Loucy (cell line): ENCODE measurements around the gene MTMR8.

Experiments
- H2AFZ ChIP-seq: fragments of 200-600 bp; sonication (generic); 2 replicates; pipeline ENCODE4 v1.6.0; 2016; ENCODE audit warnings: antibody characterized with exemption, mild to moderate bottlenecking, low read length, moderate library complexity
- H3F3A ChIP-seq: fragments of 200-600 bp; 2 replicates; pipeline ENCODE4 v1.6.0; 2016; ENCODE audit warnings: antibody characterized with exemption, low read depth, mild to moderate bottlenecking
- H3K27me3 ChIP-seq: fragments of 200-600 bp; sonication (generic); 2 replicates; pipeline ENCODE4 v1.6.1; 2014; ENCODE audit warnings: low read length, mild to moderate bottlenecking; ENCODE audit not compliant: insufficient read depth, poor library complexity, severe bottlenecking
- H3K36me3 ChIP-seq: fragments of 200-600 bp; sonication (generic); 2 replicates; pipeline ENCODE4 v1.6.1; 2016; ENCODE audit warnings: low read length; ENCODE audit not compliant: insufficient read depth
- H3K4me1 ChIP-seq: fragments of 200-600 bp; sonication (generic); 2 replicates; pipeline ENCODE4 v1.5.1; 2014; ENCODE audit warnings: low read length, mild to moderate bottlenecking; ENCODE audit not compliant: insufficient read depth, poor library complexity, severe bottlenecking
- H3K4me2 ChIP-seq: fragments of 200-600 bp; sonication (generic); 2 replicates; pipeline ENCODE4 v1.6.0; 2014; ENCODE audit warnings: antibody characterized with exemption, low read length, low read depth, mild to moderate bottlenecking; ENCODE audit not compliant: poor library complexity, severe bottlenecking
- H3K4me3 ChIP-seq: fragments of 200-600 bp; sonication (generic); 2 replicates; pipeline ENCODE4 v1.5.1; 2014; ENCODE audit warnings: low read length, mild to moderate bottlenecking, mixed read lengths; ENCODE audit not compliant: poor library complexity, severe bottlenecking
- H3K79me2 ChIP-seq: fragments of 200-600 bp; sonication (generic); 2 replicates; pipeline ENCODE4 v1.6.1; 2014; ENCODE audit warnings: low read length; ENCODE audit not compliant: insufficient read depth
- H3K9ac ChIP-seq: fragments of 200-600 bp; sonication (generic); 2 replicates; pipeline ENCODE4 v1.6.0; 2014; ENCODE audit warnings: mild to moderate bottlenecking, low read depth, low read length, moderate library complexity; ENCODE audit not compliant: poor library complexity, severe bottlenecking
- H3K9me2 ChIP-seq: fragments of 200-600 bp; sonication (generic); replicated peaks from 2 replicates; pipeline ENCODE4 v1.6.1; 2016; ENCODE audit warnings: low read depth, low read length, mixed read lengths
- H3K9me3 ChIP-seq: fragments of 200-600 bp; sonication (generic); 2 replicates; pipeline ENCODE4 v1.6.1; 2014; ENCODE audit warnings: mild to moderate bottlenecking, antibody characterized with exemption, low read length, low read depth; ENCODE audit not compliant: insufficient read depth
- H4K20me1 ChIP-seq: fragments of 200-600 bp; sonication (generic); 2 replicates; pipeline ENCODE4 v1.6.0; 2014; ENCODE audit warnings: antibody characterized with exemption, low read length, mild to moderate bottlenecking; ENCODE audit not compliant: insufficient read depth, poor library complexity, severe bottlenecking
- CTCF ChIP-seq: fragments of 200-600 bp; sonication (generic); conservative IDR thresholded peaks from 2 replicates; pipeline ENCODE4 v1.5.1; 2014; ENCODE audit warnings: mild to moderate bottlenecking, antibody characterized with exemption, low read length
- EZH2phosphoT487 ChIP-seq: fragments of 200-600 bp; IDR thresholded peaks from 2 replicates; pipeline ENCODE4 v1.6.1; 2018; ENCODE audit warnings: antibody characterized with exemption, mild to moderate bottlenecking, moderate library complexity, borderline replicate concordance

MTMR8 gene

GRCh38 chrX:64334467-64334866, 60.8 kb downstream of the MTMR8 start:
- Histone ChIP-seq H3K9ac (no peak overlapping the region), H3K9me2 (no peaks in the 10 kb centered on the region), H3K79me2 (no peaks in the 10 kb centered on the region), H3K4me3 (no peak overlapping the region), H3K4me2 (no peak overlapping the region), H4K20me1 (no peaks in the 10 kb centered on the region), H3K27me3 (no peaks in the 10 kb centered on the region), H2AFZ (no peak overlapping the region), H3F3A (no peaks in the 10 kb centered on the region), H3K9me3 (no peaks in the 10 kb centered on the region), H3K36me3 (peaks cover 26% of the 10 kb centered on the region; the same call in 1 of the 2 replicates), H3K4me1 (no peaks in the 10 kb centered on the region)
- TF ChIP-seq EZH2phosphoT487 (no peak), CTCF (no peak)

GRCh38 chrX:64330284-64330683, 65.0 kb downstream of the MTMR8 start:
- H2AFZ ChIP-seq = no peak overlapping the region
- H3F3A ChIP-seq = no peaks in the 10 kb centered on the region

GRCh38 chrX:64321507-64321906, 73.7 kb downstream of the MTMR8 start:
- Histone ChIP-seq H3K4me1 (no peaks in the 10 kb centered on the region), H4K20me1 (no peaks in the 10 kb centered on the region), H3K36me3 (peaks cover 31% of the 10 kb centered on the region; the same call in 1 of the 2 replicates), H3F3A (no peaks in the 10 kb centered on the region), H3K9ac (no peak overlapping the region), H3K27me3 (no peaks in the 10 kb centered on the region), H2AFZ (no peak overlapping the region), H3K4me3 (no peak overlapping the region), H3K79me2 (no peaks in the 10 kb centered on the region), H3K9me3 (peaks cover 3% of the 10 kb centered on the region; the same call in 1 of the 2 replicates), H3K4me2 (no peak overlapping the region), H3K9me2 (no peaks in the 10 kb centered on the region)
- TF ChIP-seq EZH2phosphoT487 = no peak
- TF ChIP-seq CTCF = no peak

More at GRCh38 chrX:64330284-64330683, 65.0 kb downstream of the MTMR8 start:
- no peaks in the 10 kb centered on the region for H3K9me3 ChIP-seq
- H3K9me2 ChIP-seq = no peaks in the 10 kb centered on the region
- no peak overlapping the region for H3K4me3 ChIP-seq
- no peak overlapping the region for H3K4me2 ChIP-seq
- no peaks in the 10 kb centered on the region for H3K4me1 ChIP-seq
- H3K36me3 ChIP-seq = peaks cover 17% of the 10 kb centered on the region; the same call in 1 of the 2 replicates
- no peak overlapping the region for H3K9ac ChIP-seq
- TF ChIP-seq EZH2phosphoT487 (no peak), CTCF (no peak)
- H3K27me3 ChIP-seq = no peaks in the 10 kb centered on the region
- no peaks in the 10 kb centered on the region for H3K79me2 ChIP-seq
- no peaks in the 10 kb centered on the region for H4K20me1 ChIP-seq
